Measurements from ENCODE around the gene TMEM86A.

TMEM86A gene

DNA sequence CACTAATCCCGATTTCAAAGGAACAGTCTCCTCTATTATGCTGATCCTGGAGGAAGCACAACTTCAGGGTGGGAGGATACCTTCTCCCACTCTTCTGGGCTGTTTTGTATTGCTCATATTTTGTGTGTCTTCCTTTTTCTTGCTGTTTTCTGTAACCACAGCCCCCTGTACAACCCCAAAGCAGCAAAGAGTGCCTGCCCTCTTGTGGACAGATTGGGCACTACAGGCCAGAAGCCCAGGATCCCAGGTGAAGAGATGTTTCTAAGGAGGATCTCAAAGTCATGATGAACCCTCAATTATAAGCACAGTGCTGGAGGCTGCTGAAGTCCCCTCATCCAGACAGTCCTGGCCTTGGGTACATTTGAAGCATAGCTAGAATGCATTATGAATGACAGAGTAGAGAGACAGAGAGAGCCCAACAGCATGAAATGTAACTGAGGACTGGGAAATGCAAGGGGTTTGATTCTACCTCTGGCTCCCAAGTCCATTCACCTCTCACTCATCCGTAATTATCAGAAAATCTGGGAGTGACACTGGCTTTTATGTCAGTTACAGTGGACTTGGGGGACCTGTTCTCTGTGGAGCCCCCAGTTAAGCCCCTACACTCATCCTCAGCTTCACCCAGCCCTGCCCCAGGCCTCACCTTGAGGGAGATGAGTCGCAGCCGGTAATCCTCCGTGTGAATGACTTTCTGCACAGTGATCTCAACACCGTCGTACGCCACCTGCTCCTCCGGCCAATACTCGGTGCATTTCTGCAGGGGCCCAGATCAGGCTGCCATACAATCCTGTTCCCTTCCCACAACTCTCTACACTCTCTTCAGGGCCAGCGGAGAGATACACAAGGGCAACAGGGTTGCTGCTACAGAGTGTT, 33.6 kb downstream of the TMEM86A start:
- TF ChIP-seq, protein P1, sequence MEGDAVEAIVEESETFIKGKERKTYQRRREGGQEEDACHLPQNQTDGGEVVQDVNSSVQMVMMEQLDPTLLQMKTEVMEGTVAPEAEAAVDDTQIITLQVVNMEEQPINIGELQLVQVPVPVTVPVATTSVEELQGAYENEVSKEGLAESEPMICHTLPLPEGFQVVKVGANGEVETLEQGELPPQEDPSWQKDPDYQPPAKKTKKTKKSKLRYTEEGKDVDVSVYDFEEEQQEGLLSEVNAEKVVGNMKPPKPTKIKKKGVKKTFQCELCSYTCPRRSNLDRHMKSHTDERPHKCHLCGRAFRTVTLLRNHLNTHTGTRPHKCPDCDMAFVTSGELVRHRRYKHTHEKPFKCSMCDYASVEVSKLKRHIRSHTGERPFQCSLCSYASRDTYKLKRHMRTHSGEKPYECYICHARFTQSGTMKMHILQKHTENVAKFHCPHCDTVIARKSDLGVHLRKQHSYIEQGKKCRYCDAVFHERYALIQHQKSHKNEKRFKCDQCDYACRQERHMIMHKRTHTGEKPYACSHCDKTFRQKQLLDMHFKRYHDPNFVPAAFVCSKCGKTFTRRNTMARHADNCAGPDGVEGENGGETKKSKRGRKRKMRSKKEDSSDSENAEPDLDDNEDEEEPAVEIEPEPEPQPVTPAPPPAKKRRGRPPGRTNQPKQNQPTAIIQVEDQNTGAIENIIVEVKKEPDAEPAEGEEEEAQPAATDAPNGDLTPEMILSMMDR (IDR thresholded peaks at IDR 0.05; ENCODE audit: control insufficient read depth, extremely low read depth, insufficient read depth) = peak; percentile 94
- no peak for DNase-seq (ENCODE audit: low read depth)
- no peak overlapping the region for H3K4me3 ChIP-seq (ENCODE audit: low read depth, low read length)

DNA sequence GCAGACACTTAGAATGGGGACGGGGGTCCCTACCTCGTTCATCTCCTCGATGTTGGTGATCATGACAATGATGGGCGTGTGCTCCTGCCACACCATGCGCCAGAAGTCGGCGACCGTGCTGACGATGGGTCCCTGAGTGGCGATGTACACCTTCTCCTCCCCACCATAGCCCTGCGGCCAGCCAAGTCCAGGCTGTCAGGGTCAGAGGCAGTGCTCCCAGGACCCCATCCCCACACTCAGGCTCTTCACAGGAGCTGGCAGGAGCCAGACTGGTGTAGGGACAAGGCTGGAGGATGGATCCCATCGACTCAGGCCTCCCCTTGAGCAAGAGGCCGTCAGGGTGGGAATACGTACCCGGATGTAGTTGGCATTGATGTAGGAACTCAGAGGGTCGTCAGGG, 34.6 kb downstream of the TMEM86A start:
- DNase-seq (ENCODE audit: low read depth) = no peak
- H3K4me3 ChIP-seq (ENCODE audit: low read depth, low read length) = no peak overlapping the region
- TF ChIP-seq, protein P1 (IDR thresholded peaks at IDR 0.05; ENCODE audit: control insufficient read depth, extremely low read depth, insufficient read depth) = no peak

DNA sequence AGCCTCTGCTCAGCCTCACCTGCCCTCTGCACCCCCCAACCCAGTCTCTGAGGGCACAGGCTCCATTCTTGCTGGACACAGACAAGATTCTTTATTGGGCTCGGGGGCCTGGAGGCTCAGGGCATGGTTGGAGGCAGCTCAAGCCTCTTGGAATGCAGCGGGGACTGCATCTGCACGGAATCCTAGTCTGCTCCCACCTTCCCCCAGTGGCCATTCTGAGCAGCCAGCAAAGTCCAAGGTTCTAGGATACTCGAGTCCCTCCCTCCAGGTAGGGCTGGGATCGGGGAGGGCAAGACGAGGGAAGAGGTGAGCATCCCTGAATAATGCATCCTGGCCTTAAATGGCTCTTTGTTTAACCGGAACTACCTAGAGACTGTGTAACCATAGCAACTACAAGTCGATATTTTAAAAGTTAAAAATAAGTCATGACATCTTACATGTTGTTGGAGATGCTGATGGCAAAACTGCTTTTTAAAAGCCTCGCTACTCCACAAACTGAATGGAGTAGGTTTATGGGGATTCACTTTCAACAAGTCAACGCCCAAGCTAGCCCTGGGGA, 38.1 kb downstream of the TMEM86A start:
- DNase-seq (ENCODE audit: low read depth) = no peak
- TF ChIP-seq, protein P1 (IDR thresholded peaks at IDR 0.05; ENCODE audit: control insufficient read depth, extremely low read depth, insufficient read depth) = no peak
- H3K4me3 ChIP-seq (ENCODE audit: low read depth, low read length) = no peak overlapping the region

DNA sequence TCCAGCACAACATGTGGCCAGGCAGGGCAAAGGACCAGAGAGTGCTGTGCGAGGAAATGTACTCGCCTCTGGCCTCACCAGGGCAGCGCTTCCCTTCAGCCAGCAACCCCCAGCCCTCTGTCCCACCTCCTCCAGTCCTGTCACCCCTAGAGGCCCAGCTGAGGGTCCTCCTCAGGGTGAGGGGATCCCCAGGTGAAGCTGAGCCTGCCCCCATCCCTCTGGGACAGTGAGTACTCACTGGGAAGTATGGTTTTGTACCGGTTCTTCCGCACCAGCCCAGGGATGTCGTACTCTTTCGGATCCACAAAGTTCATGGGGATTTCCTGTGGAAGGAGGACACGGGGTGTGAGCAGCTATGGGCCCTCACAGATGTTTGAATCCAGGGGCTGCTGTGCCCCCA, 39.1 kb downstream of the TMEM86A start:
- H3K4me3 ChIP-seq (ENCODE audit: low read depth, low read length) = no peak overlapping the region
- DNase-seq (ENCODE audit: low read depth) = no peak
- TF ChIP-seq, protein P1 (IDR thresholded peaks at IDR 0.05; ENCODE audit: control insufficient read depth, extremely low read depth, insufficient read depth) = no peak

DNA sequence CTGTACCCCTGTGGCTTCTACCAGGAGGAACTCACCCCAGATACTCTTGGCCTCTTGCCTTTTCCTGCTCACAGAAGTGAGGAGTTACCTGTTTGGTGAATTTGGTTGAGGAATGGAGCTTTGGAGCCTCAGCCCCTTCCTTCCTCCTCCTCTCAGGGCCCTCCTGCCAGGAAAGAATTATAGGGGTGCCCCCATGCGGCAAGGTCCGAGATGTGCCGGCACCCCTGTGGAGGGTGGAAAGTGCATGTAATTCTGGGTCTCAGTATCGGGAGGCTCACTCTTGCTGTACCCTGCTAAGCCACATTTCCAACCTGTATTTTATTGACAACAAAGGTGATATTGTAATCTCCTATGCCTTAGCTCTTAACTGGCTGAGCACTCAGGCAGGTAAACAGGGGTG, 41.1 kb downstream of the TMEM86A start:
- no peak overlapping the region for H3K4me3 ChIP-seq (ENCODE audit: low read depth, low read length)
- TF ChIP-seq, protein P1 (IDR thresholded peaks at IDR 0.05; ENCODE audit: control insufficient read depth, extremely low read depth, insufficient read depth) = peak; percentile 5; the same call in 1 of the 2 replicates
- no peak for DNase-seq (ENCODE audit: low read depth)

DNA sequence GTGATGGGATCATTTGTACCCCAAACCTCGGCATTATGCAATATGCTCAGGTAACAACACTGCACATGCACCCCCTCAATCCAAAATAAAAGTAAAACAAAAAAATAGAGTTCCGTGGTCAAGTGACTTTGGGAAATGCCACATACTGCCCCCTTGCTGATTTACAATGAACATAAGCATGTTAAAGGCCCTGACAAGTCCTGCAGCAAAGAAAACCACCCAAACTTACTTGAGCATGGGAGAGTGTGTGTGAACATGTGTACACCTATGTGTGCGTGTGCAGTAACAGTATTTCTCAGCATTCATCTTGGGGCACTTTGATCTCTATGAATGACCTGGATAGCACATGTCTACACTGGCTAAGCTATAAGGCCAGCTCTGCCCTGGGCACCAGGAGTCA, 43.2 kb downstream of the TMEM86A start:
- TF ChIP-seq, protein P1 (IDR thresholded peaks at IDR 0.05; ENCODE audit: control insufficient read depth, extremely low read depth, insufficient read depth) = no peak
- no peak for DNase-seq (ENCODE audit: low read depth)
- no peak overlapping the region for H3K4me3 ChIP-seq (ENCODE audit: low read depth, low read length)

Measured in LNCaP clone FGC (cell line).